ENCODE measurements around the gene LZTS3. TPM values are rescaled to one million over a fixed set of nuclear protein-coding genes. Genes with fewer than 3 reads are reported as not detected.

Gene LZTS3
- total and polyA plus RNA-seq, 2 experiments from 2014 or later: 3.9 to 12.1 TPM

GRCh38 chr20:3208786-3209256, 35.5 kb upstream of the LZTS3 start:
- TF ChIP-seq EZH2phosphoT487 (IDR thresholded peaks at IDR 0.05; ENCODE audit: insufficient read depth, low read depth) (no peak), EZH2 (IDR thresholded peaks at IDR 0.05; ENCODE audit: insufficient read depth, poor library complexity, severe bottlenecking) (no peak)
- in situ Hi-C loops (cut with MboI): no loop called here

GRCh38 chr20:3204124-3204794, 30.9 kb upstream of the LZTS3 start, which contains the start of gene DDRGK1:
DDRGK1 (minus strand) TSS chr20:3204682; CDS start chr20:3204627, 55 bp downstream.
- 0 out of 2 replicates have a peak, but pooled peaks cover 5% of the 10 kb centered on the region for H3F3A ChIP-seq (ENCODE audit: insufficient read depth)
- H2AFZ ChIP-seq: peak within 1 kb of the TSS; percentile 82
- H3K9me3 ChIP-seq (ENCODE audit: low read depth): no peaks in the 10 kb centered on the region
- no peaks in the 10 kb centered on the region for H3K9me2 ChIP-seq (ENCODE audit: insufficient read depth)
- H3K79me2 ChIP-seq (ENCODE audit: insufficient read depth): peaks cover 53% of the 10 kb centered on the region
- H3K4me3 ChIP-seq: peak within 1 kb of the TSS; percentile 76
- in situ Hi-C loops (cut with MboI): no loop called here
- H3K4me2 ChIP-seq (ENCODE audit: unreplicated experiment): peak within 1 kb of the TSS; percentile 96
- peak within 1 kb of the TSS; percentile 84 for H3K9ac ChIP-seq
- peak; percentile 90 for DNase-seq
- H4K20me1 ChIP-seq (ENCODE audit: insufficient read depth): no peaks in the 10 kb centered on the region
- no peak for TF ChIP-seq EZH2 (IDR thresholded peaks at IDR 0.05; ENCODE audit: insufficient read depth, poor library complexity, severe bottlenecking)
- no peak for TF ChIP-seq EZH2phosphoT487 (IDR thresholded peaks at IDR 0.05; ENCODE audit: insufficient read depth, low read depth)
- no peaks in the 10 kb centered on the region; the same call in 1 of the 2 replicates for H3K36me3 ChIP-seq (ENCODE audit: low read depth)
- 0 to 1% methylated on average over 47 to 48 of the region's 48 CpGs for WGBS, 2 experiments (ENCODE audit: low coverage in 1 of 2, low lambda C conversion rate in 2 of 2, missing lambda C conversion rate in 2 of 2)
- peaks cover 14% of the 10 kb centered on the region for H3K4me1 ChIP-seq (ENCODE audit: insufficient read depth)
- no peaks in the 10 kb centered on the region for H3K27me3 ChIP-seq (replicated peaks; ENCODE audit: insufficient read depth)
- peak within 1 kb of the TSS; percentile 48 for H3K27ac ChIP-seq

More at GRCh38 chr20:3208786-3209256, 35.5 kb upstream of the LZTS3 start:
- 2% methylated on average over 10 of the region's 10 CpGs for WGBS, 2 experiments (ENCODE audit: low coverage in 1 of 2, low lambda C conversion rate in 2 of 2, missing lambda C conversion rate in 2 of 2)
- Histone ChIP-seq H4K20me1 (ENCODE audit: insufficient read depth) (no peaks in the 10 kb centered on the region), H3K4me2 (ENCODE audit: unreplicated experiment) (peak overlapping the region; percentile 97), H3K4me3 (peak overlapping the region; percentile 97), H3K27ac (peak overlapping the region; percentile 60), H3K27me3 (replicated peaks; ENCODE audit: insufficient read depth) (no peaks in the 10 kb centered on the region), H3K9me3 (ENCODE audit: low read depth) (no peaks in the 10 kb centered on the region), H3K9me2 (ENCODE audit: insufficient read depth) (no peaks in the 10 kb centered on the region), H3K79me2 (ENCODE audit: insufficient read depth) (peaks cover 76% of the 10 kb centered on the region), H3F3A (ENCODE audit: insufficient read depth) (0 out of 2 replicates have a peak, but pooled peaks cover 5% of the 10 kb centered on the region), H2AFZ (peak overlapping the region; percentile 96), H3K4me1 (ENCODE audit: insufficient read depth) (peaks cover 12% of the 10 kb centered on the region), H3K36me3 (ENCODE audit: low read depth) (no peaks in the 10 kb centered on the region), H3K9ac (peak overlapping the region; percentile 84)
- DNase-seq: peak; percentile 55

- in situ Hi-C loops (cut with MboI): no loop called here
- no peaks in the 10 kb centered on the region for H3F3A ChIP-seq (ENCODE audit: insufficient read depth)
- H3K4me3 ChIP-seq: peak overlapping the region; percentile 76
- H4K20me1 ChIP-seq (ENCODE audit: insufficient read depth): no peaks in the 10 kb centered on the region
- peak overlapping the region; percentile 48 for H3K27ac ChIP-seq
- peak overlapping the region; percentile 84 for H3K9ac ChIP-seq
- peak overlapping the region; percentile 82 for H2AFZ ChIP-seq
- no peaks in the 10 kb centered on the region for H3K9me3 ChIP-seq (ENCODE audit: low read depth)
- H3K4me1 ChIP-seq (ENCODE audit: insufficient read depth): peaks cover 13% of the 10 kb centered on the region
- no peaks in the 10 kb centered on the region for H3K9me2 ChIP-seq (ENCODE audit: insufficient read depth)
- H3K4me2 ChIP-seq (ENCODE audit: unreplicated experiment): peak overlapping the region; percentile 96
- 9 to 10% methylated on average over 26 to 31 of the region's 31 CpGs for WGBS, 2 experiments (ENCODE audit: low coverage in 1 of 2, low lambda C conversion rate in 2 of 2, missing lambda C conversion rate in 2 of 2)
- no peaks in the 10 kb centered on the region for H3K27me3 ChIP-seq (replicated peaks; ENCODE audit: insufficient read depth)
- TF ChIP-seq EZH2phosphoT487 (IDR thresholded peaks at IDR 0.05; ENCODE audit: insufficient read depth, low read depth): no peak
- TF ChIP-seq EZH2 (IDR thresholded peaks at IDR 0.05; ENCODE audit: insufficient read depth, poor library complexity, severe bottlenecking): no peak
- H3K36me3 ChIP-seq (ENCODE audit: low read depth): no peaks in the 10 kb centered on the region; the same call in 1 of the 2 replicates
- DNase-seq: peak; percentile 71
- peaks cover 46% of the 10 kb centered on the region for H3K79me2 ChIP-seq (ENCODE audit: insufficient read depth)
Observed at GRCh38 chr20:3203315-3204123, 30.2 kb upstream of the LZTS3 start.

- H3K27ac ChIP-seq: peak overlapping the region; percentile 48
Observed at GRCh38 chr20:3202965-3203314, 29.6 kb upstream of the LZTS3 start.

More at GRCh38 chr20:3202965-3203314, 29.6 kb upstream of the LZTS3 start:
- no peaks in the 10 kb centered on the region for H3K9me3 ChIP-seq (ENCODE audit: low read depth)
- peak overlapping the region; percentile 84 for H3K9ac ChIP-seq
- no peaks in the 10 kb centered on the region; the same call in 1 of the 2 replicates for H3K36me3 ChIP-seq (ENCODE audit: low read depth)
- H3F3A ChIP-seq (ENCODE audit: insufficient read depth): no peaks in the 10 kb centered on the region
- no peaks in the 10 kb centered on the region for H4K20me1 ChIP-seq (ENCODE audit: insufficient read depth)
- peak overlapping the region; percentile 82 for H2AFZ ChIP-seq
- H3K4me2 ChIP-seq (ENCODE audit: unreplicated experiment): peak overlapping the region; percentile 96
- no peak for DNase-seq
- H3K4me3 ChIP-seq: peak overlapping the region; percentile 76
- WGBS, 2 experiments (ENCODE audit: low coverage in 1 of 2, low lambda C conversion rate in 2 of 2, missing lambda C conversion rate in 2 of 2): 9 to 11% methylated on average over 8 to 9 of the region's 9 CpGs
- no peaks in the 10 kb centered on the region for H3K27me3 ChIP-seq (replicated peaks; ENCODE audit: insufficient read depth)
- in situ Hi-C loops (cut with MboI): no loop called here
- H3K4me1 ChIP-seq (ENCODE audit: insufficient read depth): peaks cover 8% of the 10 kb centered on the region
- H3K9me2 ChIP-seq (ENCODE audit: insufficient read depth): no peaks in the 10 kb centered on the region
- TF ChIP-seq EZH2 (IDR thresholded peaks at IDR 0.05; ENCODE audit: insufficient read depth, poor library complexity, severe bottlenecking) (no peak), EZH2phosphoT487 (IDR thresholded peaks at IDR 0.05; ENCODE audit: insufficient read depth, low read depth) (no peak)
- H3K79me2 ChIP-seq (ENCODE audit: insufficient read depth): peaks cover 40% of the 10 kb centered on the region

All from GM23248 (cell line).